ENCODE measurements around the gene DNAJC19.
A peak's percentile ranks its signal among the peaks of the same experiment; 100 is the strongest.

The DNAJC19 gene

GRCh38 chr3:180961087-180961486, 28.4 kb downstream of the DNAJC19 start:
- no peak for DNase-seq (ENCODE audit: low read depth)
- TF ChIP-seq MAX (IDR thresholded peaks at IDR 0.05; ENCODE audit: low read depth, low read length) (no peak), MYC (IDR thresholded peaks at IDR 0.05; ENCODE audit: low read depth, low read length) (no peak), POLR2A (IDR thresholded peaks at IDR 0.05; ENCODE audit: extremely low read depth, insufficient read length) (no peak)
- TF ChIP-seq, protein P1, sequence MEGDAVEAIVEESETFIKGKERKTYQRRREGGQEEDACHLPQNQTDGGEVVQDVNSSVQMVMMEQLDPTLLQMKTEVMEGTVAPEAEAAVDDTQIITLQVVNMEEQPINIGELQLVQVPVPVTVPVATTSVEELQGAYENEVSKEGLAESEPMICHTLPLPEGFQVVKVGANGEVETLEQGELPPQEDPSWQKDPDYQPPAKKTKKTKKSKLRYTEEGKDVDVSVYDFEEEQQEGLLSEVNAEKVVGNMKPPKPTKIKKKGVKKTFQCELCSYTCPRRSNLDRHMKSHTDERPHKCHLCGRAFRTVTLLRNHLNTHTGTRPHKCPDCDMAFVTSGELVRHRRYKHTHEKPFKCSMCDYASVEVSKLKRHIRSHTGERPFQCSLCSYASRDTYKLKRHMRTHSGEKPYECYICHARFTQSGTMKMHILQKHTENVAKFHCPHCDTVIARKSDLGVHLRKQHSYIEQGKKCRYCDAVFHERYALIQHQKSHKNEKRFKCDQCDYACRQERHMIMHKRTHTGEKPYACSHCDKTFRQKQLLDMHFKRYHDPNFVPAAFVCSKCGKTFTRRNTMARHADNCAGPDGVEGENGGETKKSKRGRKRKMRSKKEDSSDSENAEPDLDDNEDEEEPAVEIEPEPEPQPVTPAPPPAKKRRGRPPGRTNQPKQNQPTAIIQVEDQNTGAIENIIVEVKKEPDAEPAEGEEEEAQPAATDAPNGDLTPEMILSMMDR (IDR thresholded peaks at IDR 0.05; ENCODE audit: low read depth, low read length): no peak
- no peak overlapping the region for H3K4me3 ChIP-seq (ENCODE audit: low read depth, low read length)

GRCh38 chr3:180959691-180960090, 29.8 kb downstream of the DNAJC19 start:
- DNase-seq (ENCODE audit: low read depth): no peak
- no peak overlapping the region for H3K4me3 ChIP-seq (ENCODE audit: low read depth, low read length)
- no peak for TF ChIP-seq POLR2A (IDR thresholded peaks at IDR 0.05; ENCODE audit: extremely low read depth, insufficient read length)
- TF ChIP-seq MAX (IDR thresholded peaks at IDR 0.05; ENCODE audit: low read depth, low read length): no peak
- TF ChIP-seq, protein P1 (IDR thresholded peaks at IDR 0.05; ENCODE audit: low read depth, low read length): no peak
- no peak for TF ChIP-seq MYC (IDR thresholded peaks at IDR 0.05; ENCODE audit: low read depth, low read length)

GRCh38 chr3:180947761-180948390, 41.7 kb downstream of the DNAJC19 start:
- TF ChIP-seq, protein P1 (IDR thresholded peaks at IDR 0.05; ENCODE audit: low read depth, low read length): no peak
- TF ChIP-seq POLR2A (IDR thresholded peaks at IDR 0.05; ENCODE audit: extremely low read depth, insufficient read length) (no peak), MYC (IDR thresholded peaks at IDR 0.05; ENCODE audit: low read depth, low read length) (no peak), MAX (IDR thresholded peaks at IDR 0.05; ENCODE audit: low read depth, low read length) (no peak)
- DNase-seq (ENCODE audit: low read depth): peak; percentile 7
- no peak overlapping the region for H3K4me3 ChIP-seq (ENCODE audit: low read depth, low read length)

DNA sequence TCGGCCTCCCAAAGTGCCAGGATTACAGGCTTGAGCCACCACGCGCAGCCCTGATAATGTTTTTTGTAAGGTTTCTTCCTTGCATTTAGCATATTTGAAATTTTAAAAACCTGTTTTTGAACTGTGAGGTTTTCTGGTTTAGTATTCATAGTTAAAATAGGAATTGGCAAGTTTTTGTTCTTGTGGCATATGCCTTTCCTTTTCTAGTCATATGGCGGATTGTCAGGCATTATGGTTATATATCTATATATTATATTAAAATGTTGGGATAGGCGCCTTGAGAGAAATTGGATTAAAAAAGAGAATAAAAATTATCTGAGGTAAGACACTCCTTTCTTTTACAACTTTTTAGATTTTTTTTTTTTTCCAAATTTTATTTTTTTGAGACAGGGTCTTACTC, 48.7 kb downstream of the DNAJC19 start:
- DNase-seq (ENCODE audit: low read depth): no peak
- TF ChIP-seq MYC (IDR thresholded peaks at IDR 0.05; ENCODE audit: low read depth, low read length) (no peak), POLR2A (IDR thresholded peaks at IDR 0.05; ENCODE audit: extremely low read depth, insufficient read length) (no peak), MAX (IDR thresholded peaks at IDR 0.05; ENCODE audit: low read depth, low read length) (no peak)
- TF ChIP-seq, protein P1 (IDR thresholded peaks at IDR 0.05; ENCODE audit: low read depth, low read length): no peak
- H3K4me3 ChIP-seq (ENCODE audit: low read depth, low read length): no peak overlapping the region

DNA sequence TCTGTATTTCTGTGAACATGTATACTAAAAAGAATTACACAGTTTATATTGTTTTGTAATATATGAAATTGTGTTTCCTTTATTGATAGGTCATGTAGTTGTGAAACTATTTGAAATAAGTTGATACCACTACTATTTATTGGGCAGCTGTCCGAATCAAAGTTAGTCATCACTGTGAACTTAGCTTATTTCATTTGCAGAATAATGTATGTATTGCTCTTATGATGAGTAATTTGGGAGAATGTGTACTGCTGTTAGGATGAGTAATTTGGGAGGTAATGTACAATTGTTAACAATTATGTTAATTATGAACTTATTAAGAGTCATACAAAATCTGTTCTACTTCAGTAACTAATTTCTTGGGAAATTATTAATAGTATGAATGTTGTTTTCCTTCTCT, 54.9 kb downstream of the DNAJC19 start:
- H3K4me3 ChIP-seq (ENCODE audit: low read depth, low read length): no peak overlapping the region
- no peak for DNase-seq (ENCODE audit: low read depth)
- TF ChIP-seq, protein P1 (IDR thresholded peaks at IDR 0.05; ENCODE audit: low read depth, low read length): no peak
- TF ChIP-seq MAX (IDR thresholded peaks at IDR 0.05; ENCODE audit: low read depth, low read length) (no peak), POLR2A (IDR thresholded peaks at IDR 0.05; ENCODE audit: extremely low read depth, insufficient read length) (no peak), MYC (IDR thresholded peaks at IDR 0.05; ENCODE audit: low read depth, low read length) (no peak)

Data from NB4 (cell line).